ENCODE data around the gene CREBRF.

- TF ChIP-seq, protein P1, sequence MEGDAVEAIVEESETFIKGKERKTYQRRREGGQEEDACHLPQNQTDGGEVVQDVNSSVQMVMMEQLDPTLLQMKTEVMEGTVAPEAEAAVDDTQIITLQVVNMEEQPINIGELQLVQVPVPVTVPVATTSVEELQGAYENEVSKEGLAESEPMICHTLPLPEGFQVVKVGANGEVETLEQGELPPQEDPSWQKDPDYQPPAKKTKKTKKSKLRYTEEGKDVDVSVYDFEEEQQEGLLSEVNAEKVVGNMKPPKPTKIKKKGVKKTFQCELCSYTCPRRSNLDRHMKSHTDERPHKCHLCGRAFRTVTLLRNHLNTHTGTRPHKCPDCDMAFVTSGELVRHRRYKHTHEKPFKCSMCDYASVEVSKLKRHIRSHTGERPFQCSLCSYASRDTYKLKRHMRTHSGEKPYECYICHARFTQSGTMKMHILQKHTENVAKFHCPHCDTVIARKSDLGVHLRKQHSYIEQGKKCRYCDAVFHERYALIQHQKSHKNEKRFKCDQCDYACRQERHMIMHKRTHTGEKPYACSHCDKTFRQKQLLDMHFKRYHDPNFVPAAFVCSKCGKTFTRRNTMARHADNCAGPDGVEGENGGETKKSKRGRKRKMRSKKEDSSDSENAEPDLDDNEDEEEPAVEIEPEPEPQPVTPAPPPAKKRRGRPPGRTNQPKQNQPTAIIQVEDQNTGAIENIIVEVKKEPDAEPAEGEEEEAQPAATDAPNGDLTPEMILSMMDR (IDR thresholded peaks at IDR 0.05; ENCODE audit: insufficient read depth, low read length, poor library complexity, severe bottlenecking): no peak
- no peak for TF ChIP-seq EZH2phosphoT487 (conservative IDR thresholded peaks at IDR 0.05; ENCODE audit: low read length)
These were observed 116.0 kb downstream of the CREBRF start for GRCh38 chr5:173172166-173172565.

Data from SU-DHL-6 (cell line).